ENCODE results near the gene AGTR1.

DNA sequence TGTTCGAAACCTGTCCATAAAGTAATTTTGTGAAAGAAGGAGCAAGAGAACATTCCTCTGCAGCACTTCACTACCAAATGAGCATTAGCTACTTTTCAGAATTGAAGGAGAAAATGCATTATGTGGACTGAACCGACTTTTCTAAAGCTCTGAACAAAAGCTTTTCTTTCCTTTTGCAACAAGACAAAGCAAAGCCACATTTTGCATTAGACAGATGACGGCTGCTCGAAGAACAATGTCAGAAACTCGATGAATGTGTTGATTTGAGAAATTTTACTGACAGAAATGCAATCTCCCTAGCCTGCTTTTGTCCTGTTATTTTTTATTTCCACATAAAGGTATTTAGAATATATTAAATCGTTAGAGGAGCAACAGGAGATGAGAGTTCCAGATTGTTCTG, 44.4 kb downstream of the AGTR1 start:
- TF ChIP-seq, protein P1, sequence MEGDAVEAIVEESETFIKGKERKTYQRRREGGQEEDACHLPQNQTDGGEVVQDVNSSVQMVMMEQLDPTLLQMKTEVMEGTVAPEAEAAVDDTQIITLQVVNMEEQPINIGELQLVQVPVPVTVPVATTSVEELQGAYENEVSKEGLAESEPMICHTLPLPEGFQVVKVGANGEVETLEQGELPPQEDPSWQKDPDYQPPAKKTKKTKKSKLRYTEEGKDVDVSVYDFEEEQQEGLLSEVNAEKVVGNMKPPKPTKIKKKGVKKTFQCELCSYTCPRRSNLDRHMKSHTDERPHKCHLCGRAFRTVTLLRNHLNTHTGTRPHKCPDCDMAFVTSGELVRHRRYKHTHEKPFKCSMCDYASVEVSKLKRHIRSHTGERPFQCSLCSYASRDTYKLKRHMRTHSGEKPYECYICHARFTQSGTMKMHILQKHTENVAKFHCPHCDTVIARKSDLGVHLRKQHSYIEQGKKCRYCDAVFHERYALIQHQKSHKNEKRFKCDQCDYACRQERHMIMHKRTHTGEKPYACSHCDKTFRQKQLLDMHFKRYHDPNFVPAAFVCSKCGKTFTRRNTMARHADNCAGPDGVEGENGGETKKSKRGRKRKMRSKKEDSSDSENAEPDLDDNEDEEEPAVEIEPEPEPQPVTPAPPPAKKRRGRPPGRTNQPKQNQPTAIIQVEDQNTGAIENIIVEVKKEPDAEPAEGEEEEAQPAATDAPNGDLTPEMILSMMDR (IDR thresholded peaks at IDR 0.05) = no peak
- TF ChIP-seq POLR2A (IDR thresholded peaks at IDR 0.05) = no peak

Data from heart left ventricle (tissue), 13 donors.